ENCODE results near the gene FOXJ1. TPM values are rescaled to one million over a fixed set of nuclear protein-coding genes. Genes with fewer than 3 reads are reported as not detected.

Gene FOXJ1
- total RNA-seq, 4 donors from 2014 or later, result 1.1 to 6.5 (median 5.7) TPM

GRCh38 chr17:76088868-76089576, 52.0 kb downstream of the FOXJ1 start:
- intact Hi-C loops (cut with DNase I), result no loop called here

GRCh38 chr17:76088041-76088867, 52.8 kb downstream of the FOXJ1 start:
- intact Hi-C loops (cut with DNase I), result no loop called here
- Histone ChIP-seq H3K4me1 (no peaks in the 10 kb centered on the region), H3K4me3 (replicated peaks in 1 of 3) (no peak overlapping the region), H3K9me3 (no peaks in the 10 kb centered on the region), H3K27ac (no peak overlapping the region), H3K27me3 (no peaks in the 10 kb centered on the region), H3K36me3 (peaks cover 70 to 75% of the 10 kb centered on the region in 2 donors)
- DNase-seq, result no peak
- WGBS, 2 donors, result 95 to 96% methylated on average over 16 to 20 of the region's 25 CpGs
- TF ChIP-seq CTCF (IDR thresholded peaks at IDR 0.05) (no peak), POLR2A (IDR thresholded peaks at IDR 0.05) (no peak)

More at GRCh38 chr17:76088868-76089576, 52.0 kb downstream of the FOXJ1 start:
- Histone ChIP-seq H3K27ac (no peak overlapping the region), H3K36me3 (peaks cover 71 to 75% of the 10 kb centered on the region in 2 donors), H3K9me3 (no peaks in the 10 kb centered on the region), H3K4me3 (replicated peaks in 1 of 3) (no peak overlapping the region), H3K4me1 (no peaks in the 10 kb centered on the region), H3K27me3 (no peaks in the 10 kb centered on the region)
- TF ChIP-seq POLR2A (IDR thresholded peaks at IDR 0.05) (no peak), CTCF (IDR thresholded peaks at IDR 0.05) (no peak)
- no peak for DNase-seq
- WGBS, 2 donors, result 90 to 94% methylated on average over 24 to 25 of the region's 25 CpGs

- no peak for DNase-seq
- intact Hi-C loops (cut with DNase I), result no loop called here
- H3K36me3 ChIP-seq, result peaks cover 63 to 75% of the 10 kb centered on the region in 2 donors
- no peaks in the 10 kb centered on the region for H3K27me3 ChIP-seq
- no peak overlapping the region for H3K27ac ChIP-seq
- no peak overlapping the region for H3K4me3 ChIP-seq (replicated peaks in 1 of 3)
- H3K9me3 ChIP-seq, result no peaks in the 10 kb centered on the region
- no peaks in the 10 kb centered on the region for H3K4me1 ChIP-seq
- 91 to 96% methylated on average over 5 to 8 of the region's 11 CpGs for WGBS, 2 donors
- TF ChIP-seq POLR2A (IDR thresholded peaks at IDR 0.05), result no peak
- no peak for TF ChIP-seq CTCF (IDR thresholded peaks at IDR 0.05)
These were observed 53.5 kb downstream of the FOXJ1 start for GRCh38 chr17:76087531-76087930.

DNA sequence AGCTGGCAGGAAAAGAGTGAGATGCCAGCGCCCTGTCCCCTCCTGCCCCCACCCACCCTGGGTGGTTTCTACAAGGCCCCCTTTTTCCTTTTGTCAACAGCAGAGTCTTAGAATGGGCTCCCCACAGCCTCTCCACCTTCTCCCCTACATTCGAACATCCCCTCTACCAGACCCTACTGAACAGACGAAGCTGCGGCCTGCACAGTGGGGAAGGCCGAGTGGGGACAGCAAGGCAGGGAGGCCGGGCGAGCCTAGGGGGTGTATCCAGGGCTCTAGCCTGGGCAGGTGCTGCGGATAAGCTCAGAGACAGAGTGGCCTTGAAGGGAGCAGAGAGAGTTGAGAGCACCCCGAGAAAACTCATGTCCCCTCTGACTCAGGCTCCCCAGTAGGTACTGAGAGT, 54.7 kb downstream of the FOXJ1 start:
- intact Hi-C loops (cut with DNase I), result no loop called here
- no peak for DNase-seq
- Histone ChIP-seq H3K27me3 (no peaks in the 10 kb centered on the region), H3K4me1 (no peaks in the 10 kb centered on the region), H3K36me3 (peaks cover 62 to 75% of the 10 kb centered on the region in 2 donors), H3K27ac (no peak overlapping the region), H3K4me3 (replicated peaks in 1 of 3) (no peak overlapping the region), H3K9me3 (no peaks in the 10 kb centered on the region)
- 95 to 96% methylated on average over 9 of the region's 9 CpGs for WGBS, 2 donors
- no peak for TF ChIP-seq CTCF (IDR thresholded peaks at IDR 0.05)
- no peak for TF ChIP-seq POLR2A (IDR thresholded peaks at IDR 0.05)

Small RNA genes within 50 kb of the gene (microRNA-seq; reads per million reads assigned to microRNA genes)
- gene MIR6868, result 3.3 reads per million

Small RNA genes within 50 kb of the gene (small RNA-seq; reads per million reads assigned to genes)
- gene MIR6868, result not detected

Other genes with a start within 250 kb of the FOXJ1 start
- gene TRIM65, start 244.3 kb downstream of the FOXJ1 start, total RNA-seq, result 10 to 100 TPM; 23.0 to 39.4 (median 31.8) TPM
- 10 to 100 TPM; 34.8 to 60.6 (median 50.3) TPM for gene MRPL38, start 236.4 kb downstream of the FOXJ1 start, total RNA-seq
- gene FBF1, start 200.2 kb downstream of the FOXJ1 start, total RNA-seq, result 10 to 100 TPM; 41.7 to 49.7 (median 43.4) TPM
- 100 to 1,000 TPM in 1 of 4 donors, 10 to 100 TPM in 3; 59.6 to 102 (median 75.5) TPM for gene ACOX1, start 162.1 kb downstream of the FOXJ1 start, total RNA-seq
- gene TEN1, start 162.0 kb downstream of the FOXJ1 start, total RNA-seq, result 10 to 100 TPM in 3 of 4 donors, 1 to 10 TPM in 1; 9.5 to 24.2 (median 15.3) TPM
- gene CDK3, start 140.4 kb downstream of the FOXJ1 start, total RNA-seq, result 1 to 10 TPM; 3.1 to 9.7 (median 9.3) TPM
- gene EVPL, start 113.9 kb downstream of the FOXJ1 start, total RNA-seq, result 10 to 100 TPM; 14.8 to 33.4 (median 23.3) TPM
- 10 to 100 TPM; 48.2 to 67.0 (median 54.5) TPM for gene SRP68, start 68.7 kb downstream of the FOXJ1 start, total RNA-seq
- not detected for gene GALR2, start 66.5 kb downstream of the FOXJ1 start, total RNA-seq
- gene ZACN, start 62.1 kb downstream of the FOXJ1 start, total RNA-seq, result 1 to 10 TPM in 1 of 4 donors, not detected in 3; 2.2 TPM
- 100 to 1,000 TPM in 3 of 4 donors, 10 to 100 TPM in 1; 97.8 to 131 (median 115) TPM for gene EXOC7, start 37.5 kb downstream of the FOXJ1 start, total RNA-seq
- 1 to 10 TPM; 1.7 to 6.6 (median 4.7) TPM for gene RNF157, start 99.2 kb upstream of the FOXJ1 start, total RNA-seq
- 10 to 100 TPM in 3 of 4 donors, 1 to 10 TPM in 1; 9.8 to 54.2 (median 22.9) TPM for gene UBALD2, start 124.1 kb upstream of the FOXJ1 start, total RNA-seq
- gene QRICH2, start 167.0 kb upstream of the FOXJ1 start, total RNA-seq, result 10 to 100 TPM in 2 of 4 donors, 1 to 10 TPM in 2; 6.6 to 14.3 (median 9.9) TPM
- gene PRPSAP1, start 212.7 kb upstream of the FOXJ1 start, total RNA-seq, result 100 to 1,000 TPM; 133 to 198 (median 167) TPM
- gene SPHK1, start 243.4 kb upstream of the FOXJ1 start, total RNA-seq, result 10 to 100 TPM in 3 of 4 donors, 1 to 10 TPM in 1; 8.5 to 24.5 (median 13.8) TPM

All from thyroid gland (tissue), 4 donors.